Activated CD4-positive, alpha-beta T cell treated with anti-CD3 and anti-CD28 coated beads for 4 hours (primary cell): ENCODE measurements around the gene CDHR1.
"Not testable (repeated sequence)": the region's sequence is repeated elsewhere in the genome, so short reads cannot be mapped to it uniquely, and the experiment has no call there.

Experiments
- DNase-seq, 2 donors: peaks; one replicate each; pipeline ENCODE4 v3.0.0-alpha.2; 2020

Gene CDHR1

DNA sequence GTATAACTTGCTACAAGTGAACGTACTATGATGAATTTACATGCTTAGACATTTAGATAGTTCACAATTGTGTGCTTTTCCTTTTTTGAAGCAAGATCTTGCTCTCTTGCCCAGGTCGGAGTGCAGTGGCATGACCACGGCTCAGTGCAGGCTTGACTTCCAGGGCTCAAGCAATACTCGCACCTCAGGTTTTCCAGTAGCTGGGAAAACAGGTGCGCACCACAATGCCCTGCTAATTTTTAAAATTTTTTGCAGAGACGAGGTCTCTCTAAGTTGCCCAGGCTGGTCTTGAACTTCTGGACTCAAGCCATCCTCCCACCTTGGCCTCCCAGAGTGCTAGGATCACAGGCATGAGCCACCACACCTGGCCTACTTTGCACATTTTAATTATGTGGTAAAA, 18.9 kb upstream of the CDHR1 start:
- DNase-seq, result no peak

DNA sequence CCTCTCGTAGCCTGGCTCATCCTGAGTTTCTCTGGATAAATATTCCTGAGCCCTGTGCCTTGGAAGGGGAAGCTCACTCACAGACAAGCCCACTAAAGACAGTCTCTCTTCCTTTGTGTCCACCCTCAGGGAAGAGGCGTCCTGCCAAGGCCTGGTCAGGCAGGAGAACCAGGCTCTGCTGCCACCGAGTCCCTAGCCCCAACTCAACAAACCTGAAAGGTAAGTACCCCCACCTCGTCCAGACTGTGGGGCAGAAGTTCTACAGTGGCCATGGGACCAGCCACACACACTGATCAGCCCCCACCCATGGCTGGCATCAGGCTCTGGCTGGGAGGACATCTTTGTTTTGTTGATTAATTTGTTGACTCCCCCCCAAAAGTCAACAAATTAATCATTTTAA, 18.0 kb upstream of the CDHR1 start:
- no peak for DNase-seq

DNA sequence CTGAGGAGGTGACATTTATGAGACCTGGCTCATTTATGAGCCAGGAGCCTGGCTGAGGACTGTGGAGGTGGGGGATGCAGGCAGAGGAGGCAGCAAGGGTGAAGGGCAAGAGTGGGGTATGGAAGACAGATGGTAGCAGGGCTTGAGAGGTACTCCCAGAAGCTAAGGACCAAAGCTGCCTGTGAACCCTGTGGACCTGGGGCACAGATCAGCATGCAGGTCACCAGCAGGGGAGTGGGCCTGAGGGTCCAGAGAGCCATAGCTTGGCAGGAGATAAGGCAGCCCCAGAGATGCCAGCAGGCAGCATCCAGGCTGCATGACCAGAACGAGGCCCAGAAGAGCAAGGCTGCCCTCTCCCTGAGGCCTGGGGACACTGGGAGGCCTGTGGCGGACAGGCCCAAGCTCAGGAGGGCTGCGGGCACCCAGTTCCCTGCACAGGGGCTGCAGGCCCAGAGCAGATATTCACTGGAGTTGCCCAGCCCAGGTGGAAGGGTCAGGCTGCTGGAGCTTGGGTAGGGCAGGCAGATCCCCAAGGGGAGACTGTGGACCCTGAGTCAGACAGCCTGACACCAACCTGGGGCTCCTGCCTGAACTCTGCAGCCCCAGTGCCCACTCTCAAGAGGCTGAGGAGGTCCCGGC, 17.4 kb upstream of the CDHR1 start:
- DNase-seq, result no peak

DNA sequence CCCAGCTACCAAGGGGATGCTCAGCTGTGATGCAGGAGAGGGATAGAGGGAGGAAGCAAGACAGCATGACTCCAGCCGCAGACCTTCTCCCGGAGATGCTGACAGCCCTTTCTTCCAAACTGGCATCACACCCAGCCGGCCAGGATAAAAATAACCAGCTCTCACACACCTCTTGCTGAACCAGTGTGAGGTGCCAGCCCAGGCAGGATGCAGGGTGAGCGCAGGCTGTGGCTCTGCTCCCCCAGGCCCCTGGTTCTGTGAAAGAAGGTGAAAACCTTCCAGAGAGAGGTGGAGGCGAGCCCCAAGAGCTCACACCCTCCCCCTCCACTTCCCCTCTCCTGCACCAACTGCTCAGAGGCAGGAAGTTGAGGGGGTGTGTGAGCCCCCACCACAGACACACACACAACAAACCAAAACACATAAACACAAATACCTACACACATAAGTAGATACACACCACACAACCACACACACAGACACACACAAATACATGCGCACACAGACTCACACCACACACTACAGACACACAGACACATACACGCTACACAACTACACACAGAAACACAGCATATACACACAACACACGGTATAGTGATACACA, 16.7 kb upstream of the CDHR1 start:
- DNase-seq, result no peak

DNA sequence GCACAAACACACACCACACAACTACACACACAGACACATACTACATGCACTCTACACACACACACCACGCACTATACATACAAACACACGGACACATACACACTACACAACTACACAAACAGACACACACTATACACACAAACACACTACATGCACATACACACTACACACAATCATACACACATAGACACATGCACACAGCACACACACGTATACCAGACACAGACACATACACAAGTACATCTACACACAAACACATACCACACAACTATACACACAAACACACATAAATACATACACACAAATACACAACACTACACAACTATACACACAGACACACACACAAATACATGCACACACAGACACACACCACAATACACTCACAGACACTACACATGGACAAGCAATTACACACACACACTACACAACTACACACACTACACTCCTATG, 16.2 kb upstream of the CDHR1 start:
- DNase-seq, result no peak

DNA sequence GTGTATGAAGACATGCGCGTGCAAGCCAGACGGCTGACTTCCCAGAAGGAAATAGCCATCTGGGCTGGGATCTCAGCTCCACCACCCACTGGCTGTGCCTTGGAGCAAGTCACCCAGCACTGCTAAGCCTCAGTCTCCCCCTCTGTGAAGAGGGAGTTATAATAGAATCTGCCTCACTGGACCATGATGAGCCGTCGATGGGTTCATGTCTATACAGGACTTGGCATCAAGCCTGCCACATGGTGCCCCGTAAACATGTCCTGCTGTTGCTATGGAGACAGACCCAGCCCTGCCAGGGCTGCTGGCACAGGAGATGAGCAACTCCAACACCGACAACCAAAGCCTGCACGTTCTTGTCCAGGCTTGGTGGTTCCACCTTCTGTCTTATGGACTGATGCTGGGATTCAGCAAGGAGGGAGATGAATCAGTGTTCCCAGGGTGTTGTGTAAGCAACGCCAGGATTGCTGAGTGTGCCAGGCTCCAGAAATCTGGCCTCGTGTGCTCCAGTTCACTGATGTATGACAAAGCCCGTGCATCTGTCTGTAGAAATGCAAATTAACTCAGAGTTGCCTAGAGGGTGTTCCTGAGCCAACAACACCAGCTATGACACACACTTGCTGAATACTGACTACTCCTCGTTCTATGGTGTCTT, 15.2 kb upstream of the CDHR1 start:
- DNase-seq, result no peak

DNA sequence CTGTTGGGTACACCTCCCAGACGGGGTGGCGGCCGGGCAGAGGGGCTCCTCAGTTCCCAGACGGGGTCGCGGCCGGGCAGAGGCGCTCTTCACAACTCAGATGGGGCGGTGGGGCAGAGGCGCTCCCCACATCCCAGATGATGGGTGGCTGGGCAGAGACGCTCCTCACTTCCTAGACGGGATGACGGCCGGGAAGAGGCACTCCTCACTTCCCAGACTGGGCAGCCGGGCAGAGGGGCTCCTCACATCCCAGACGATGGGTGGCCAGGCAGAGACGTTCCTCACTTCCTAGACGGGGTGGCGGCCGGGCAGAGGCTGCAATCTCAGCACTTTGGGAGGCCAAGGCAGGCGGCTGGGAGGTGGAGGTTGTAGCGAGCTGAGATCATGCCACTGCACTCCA, 14.0 kb upstream of the CDHR1 start:
- DNase-seq, result not testable (repeated sequence)

DNA sequence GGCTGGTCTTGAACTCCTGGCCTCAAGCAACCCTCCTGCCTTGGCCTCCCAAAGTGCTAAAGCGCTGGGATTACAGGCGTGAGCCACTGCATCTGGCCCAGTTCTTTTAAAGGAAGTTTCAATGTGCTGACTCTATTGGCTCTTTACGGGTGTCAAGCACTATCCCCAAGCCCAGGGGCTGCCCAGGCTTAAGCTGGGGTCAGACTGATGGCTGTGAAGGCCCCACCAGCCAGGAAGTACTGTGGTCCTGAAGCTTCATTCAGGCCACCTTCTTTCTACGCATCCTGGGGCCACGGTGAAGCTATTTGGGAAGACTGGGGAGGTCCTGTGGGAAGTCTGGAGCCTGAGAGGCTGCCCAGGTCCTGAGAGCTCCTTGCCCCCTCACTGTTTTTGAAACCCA, 12.7 kb upstream of the CDHR1 start:
- no peak for DNase-seq

DNA sequence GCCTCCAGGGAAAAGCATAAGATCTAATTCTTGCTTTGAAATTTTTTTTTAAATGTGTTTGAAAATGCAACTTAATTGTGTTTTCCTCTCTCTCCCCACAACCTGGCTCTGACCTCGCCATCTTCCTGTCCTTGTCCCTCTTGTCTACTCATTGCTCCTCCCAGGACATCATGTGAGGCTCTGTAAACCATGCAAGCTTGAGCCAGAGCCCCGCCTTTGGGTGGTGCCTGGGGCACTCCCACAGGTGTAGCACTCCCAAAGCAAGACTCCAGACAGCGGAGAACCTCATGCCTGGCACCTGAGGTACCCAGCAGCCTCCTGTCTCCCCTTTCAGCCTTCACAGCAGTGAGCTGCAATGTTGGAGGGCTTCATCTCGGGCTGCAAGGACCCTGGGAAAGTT, 9.8 kb upstream of the CDHR1 start:
- DNase-seq, result no peak

DNA sequence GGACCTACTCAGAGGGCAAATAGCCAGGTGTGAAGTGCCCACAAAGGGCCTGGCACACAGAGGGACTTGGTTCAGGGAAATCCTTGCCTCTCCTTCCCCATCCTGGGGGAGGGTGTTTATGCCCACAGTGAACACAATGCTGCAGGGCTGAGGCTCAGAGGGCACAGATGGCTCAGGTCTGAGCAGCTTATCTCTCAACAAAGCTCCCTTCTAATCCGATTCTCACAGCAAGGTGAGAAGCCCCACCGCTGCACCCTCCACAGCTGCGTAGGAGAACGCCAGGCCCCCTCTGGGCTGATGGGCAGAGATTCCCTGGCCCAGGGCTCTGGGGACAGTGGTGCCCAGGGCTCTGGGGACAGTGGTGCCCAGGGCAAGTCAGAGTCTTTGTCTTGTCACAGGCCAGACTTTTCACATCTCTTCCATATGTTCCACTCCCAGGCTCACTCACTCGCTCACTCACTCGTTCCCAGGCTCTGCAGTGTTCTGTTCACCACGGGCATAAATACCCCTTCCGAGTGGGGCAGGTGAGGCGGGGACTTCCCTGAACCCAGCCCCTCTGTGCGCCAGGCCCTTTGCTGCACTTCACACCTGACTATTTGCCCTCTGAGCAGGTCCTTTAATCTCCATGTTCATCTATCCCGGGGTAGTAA, 8.7 kb upstream of the CDHR1 start:
- DNase-seq, result no peak

DNA sequence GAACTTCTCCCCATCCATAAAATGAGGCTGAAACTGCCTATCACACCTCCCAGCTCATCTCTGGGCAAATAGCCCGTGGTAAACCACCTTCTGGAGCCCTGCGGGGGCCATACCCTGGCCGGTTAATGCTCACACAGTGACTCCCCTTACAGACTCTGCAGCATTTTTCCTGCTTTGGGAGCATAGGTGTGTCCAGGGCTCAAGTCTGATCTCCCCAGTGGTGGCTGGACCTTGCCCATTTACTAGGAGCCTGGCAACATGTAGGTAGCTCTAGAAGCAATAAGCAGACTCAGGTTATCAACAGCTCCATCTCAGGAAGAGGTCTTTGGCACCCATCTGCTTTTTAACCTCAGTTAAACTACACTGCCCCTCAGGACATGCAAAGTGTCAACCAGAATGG, 5.5 kb upstream of the CDHR1 start:
- no peak for DNase-seq

DNA sequence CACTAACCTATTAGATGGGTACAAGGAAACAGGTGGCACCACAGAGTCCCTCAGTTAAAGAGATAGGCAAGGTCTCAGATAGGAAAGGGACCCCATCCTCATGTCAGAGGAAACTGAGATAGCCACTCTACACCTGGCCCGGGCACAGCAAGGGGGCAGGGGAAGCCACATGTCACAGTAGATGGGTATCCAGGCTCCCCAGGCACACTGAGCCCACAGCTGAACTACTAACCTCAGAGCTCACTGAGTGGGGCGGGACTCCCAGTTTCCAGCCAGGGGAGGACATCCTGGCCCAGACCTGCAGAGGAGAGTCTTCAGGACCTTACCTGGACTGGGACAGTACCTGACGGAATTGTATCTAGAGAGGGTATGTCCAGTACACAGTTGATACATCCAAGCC, 3.7 kb upstream of the CDHR1 start:
- DNase-seq, result no peak

DNA sequence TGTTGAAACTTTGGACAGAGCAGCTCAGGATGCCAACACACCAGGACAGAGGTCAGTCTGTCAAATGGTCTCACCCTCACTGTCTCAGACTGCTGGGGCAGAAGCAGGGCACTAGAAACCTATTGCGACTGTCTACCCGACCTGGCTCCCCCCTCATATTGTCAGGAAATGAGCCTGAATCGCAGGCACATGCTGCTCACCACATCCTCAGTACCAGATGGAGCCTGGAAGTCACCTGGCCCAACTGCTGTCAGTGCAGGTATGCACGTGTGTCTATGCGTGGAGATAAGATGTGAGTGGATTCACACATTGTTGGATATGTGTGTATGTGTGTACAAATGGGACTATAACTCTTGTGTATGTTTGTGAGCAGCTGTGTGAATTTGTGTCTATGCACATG, 3.2 kb upstream of the CDHR1 start:
- DNase-seq, result no peak

DNA sequence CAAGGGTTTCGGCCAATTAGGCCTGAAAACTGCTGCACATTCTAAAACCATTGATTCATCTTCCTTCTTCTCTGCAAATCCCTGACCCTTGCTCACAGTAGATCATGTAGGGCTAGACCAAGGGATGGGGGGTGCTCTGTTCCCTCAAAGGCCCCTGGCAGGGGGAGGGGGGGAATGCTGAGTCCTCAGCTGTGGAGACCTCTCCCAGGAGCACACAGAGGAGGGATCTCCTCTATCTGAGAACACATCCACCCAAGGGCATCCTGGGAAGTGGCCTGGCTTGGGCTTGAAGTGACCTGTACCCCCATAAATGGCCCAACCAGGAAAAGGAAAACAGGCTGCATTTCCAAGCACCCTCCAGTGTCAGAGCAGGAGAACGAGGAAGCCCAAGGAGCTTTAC, 1.0 kb upstream of the CDHR1 start:
- no peak for DNase-seq

DNA sequence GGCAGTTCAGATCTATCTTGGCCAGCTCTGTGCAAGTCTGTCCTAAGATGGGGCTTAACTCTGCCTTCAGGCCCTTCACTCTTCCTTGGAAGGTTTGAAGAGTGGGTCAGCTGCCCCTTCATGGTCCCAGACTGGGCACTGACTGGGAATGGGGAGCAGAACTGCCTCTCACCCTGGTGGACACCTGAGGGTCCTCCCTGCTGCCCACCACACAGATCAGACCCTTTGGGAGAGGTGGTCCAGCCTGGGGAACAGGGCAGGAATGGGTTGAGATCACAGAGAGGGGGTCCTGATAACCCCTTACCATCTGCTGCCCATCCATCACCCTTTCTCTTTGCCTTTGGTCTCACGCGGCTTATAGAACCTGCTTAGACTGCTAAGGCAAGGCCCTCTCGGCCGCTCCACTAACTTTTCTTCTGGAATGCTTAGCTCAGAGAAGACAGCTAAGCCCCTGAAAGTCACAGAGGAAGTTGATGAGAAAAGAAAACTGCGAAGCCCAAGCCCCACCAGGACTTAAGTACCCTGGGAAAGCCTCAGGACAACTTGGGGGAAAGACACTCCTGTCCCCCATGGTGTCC, 402 bp upstream of the CDHR1 start:
- DNase-seq, result no peak

DNA sequence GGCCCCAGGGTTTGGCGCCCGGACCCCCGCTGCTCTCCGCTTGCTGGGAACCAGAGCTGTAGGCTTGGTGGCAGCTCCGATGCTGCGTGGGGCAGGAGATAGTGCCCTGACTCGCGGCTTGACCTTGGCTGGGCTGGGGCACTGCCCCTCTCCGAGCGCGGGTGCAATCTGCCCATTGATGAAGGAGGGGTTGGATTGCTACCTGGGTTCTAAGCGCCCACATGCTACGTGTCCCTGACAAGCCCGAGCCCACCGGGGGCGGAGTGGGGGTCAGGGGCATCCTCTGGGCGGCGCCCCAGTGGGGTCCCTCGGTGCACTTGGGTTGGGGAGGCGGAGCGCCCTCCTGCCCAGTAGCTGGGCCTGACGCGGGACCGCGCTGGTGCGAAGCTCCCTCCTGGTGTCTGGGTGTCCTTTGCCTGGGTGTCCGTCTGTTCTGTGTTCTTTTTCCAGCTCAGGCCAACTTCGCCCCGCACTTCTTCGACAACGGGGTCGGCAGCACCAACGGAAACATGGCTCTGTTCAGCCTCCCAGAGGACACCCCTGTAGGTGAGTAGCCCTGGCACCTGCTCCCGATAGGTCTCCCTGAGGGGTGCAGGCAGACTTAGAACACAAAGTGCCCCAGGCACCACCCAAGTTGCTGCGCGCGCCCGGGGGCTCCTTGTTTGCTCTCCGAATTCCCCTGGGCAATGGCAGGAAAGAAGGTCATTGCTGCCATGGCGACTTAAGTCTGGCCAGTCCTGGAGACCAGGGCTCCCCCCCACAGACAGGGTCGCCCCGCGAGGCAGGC, 900 bp downstream of the CDHR1 start:
- DNase-seq, result no peak

DNA sequence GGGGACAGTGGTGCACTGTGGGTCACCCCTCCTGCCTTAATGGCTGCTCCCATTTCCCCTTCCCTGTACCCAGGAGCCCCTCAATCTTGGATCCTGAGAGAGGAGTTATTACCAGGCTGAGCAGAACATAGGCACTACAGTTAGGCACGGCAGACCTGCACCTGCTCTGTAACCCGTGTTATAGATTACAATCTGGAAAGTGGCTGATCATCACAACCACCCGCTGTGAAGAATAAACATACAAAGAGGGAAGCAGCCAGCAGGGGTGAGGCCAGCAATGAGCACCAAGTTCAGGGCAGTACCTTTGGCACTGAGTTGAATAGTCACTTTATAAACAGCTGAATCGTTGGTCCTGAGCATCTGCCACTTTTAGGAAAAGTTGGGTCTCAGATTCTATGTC, 1.7 kb downstream of the CDHR1 start:
- no peak for DNase-seq

DNA sequence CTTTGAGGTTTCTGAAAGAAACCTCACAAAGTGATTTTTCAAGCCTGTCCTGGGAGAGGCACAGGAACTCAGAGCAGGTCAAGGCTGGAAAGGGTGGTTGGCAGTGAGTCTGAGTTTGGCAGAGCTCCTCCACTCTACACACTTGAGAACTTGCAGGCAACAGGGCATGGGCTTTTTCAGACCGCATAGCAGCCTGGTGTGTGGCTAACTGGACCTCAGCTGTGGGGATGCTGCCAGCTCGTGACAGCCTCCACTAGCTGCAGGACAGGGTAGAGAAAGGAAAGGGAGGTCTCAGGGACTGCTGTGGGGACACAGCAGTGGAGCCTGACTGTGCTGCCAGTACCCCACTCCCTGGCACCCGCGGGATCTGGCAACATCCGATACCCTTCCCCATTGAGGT, 2.6 kb downstream of the CDHR1 start:
- no peak for DNase-seq

DNA sequence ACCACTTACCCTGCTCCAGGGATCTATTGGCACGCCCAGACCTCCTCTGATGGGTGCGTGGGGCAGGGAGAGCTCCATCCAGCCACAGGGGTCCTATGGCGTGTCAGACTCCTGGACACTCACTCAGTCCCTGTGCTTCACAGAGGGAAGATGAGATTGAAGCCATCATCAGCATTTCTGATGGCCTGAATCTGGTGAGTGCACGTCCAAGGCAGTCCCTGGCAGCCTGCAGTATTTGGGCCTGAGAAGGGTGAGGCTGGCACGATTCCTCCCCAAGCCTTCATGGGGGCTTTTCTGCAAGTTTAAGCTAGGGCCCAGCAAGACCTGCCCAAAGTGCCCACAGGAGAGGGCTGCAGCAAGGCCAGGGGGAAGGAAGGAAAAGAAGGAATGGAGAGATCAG, 3.3 kb downstream of the CDHR1 start:
- no peak for DNase-seq

DNA sequence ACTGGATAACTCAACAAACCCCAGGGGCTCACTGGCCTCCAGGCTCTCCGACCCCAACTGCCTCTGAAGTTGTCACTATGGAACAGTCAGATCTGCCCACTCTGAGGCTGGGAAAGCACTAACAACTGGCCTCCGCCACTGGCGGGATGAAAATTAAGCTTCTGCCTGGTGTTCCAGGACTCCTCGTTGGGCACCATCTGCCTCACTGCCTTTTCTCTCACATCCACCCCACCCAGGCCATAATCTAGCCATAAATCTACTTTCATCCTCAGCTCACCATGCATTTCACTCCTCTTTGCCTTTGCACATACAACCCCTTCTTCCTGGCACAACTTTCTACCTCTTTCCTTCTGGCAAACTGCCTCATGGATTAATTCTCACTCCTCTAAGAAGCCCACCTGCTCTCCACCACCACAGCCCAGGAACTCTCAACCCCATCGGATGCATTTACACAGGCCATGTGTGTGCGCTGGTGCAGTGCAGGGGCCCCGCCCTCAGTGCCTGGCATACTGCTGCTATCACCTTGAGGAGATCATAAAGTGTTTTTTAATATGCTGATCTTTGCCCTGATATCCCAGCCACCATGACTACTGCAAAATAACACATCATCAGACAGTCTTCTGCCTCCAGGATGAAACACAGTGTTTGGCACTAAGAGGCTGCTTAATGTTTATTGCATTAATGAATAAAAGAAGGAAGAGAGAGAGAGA, 4.0 kb downstream of the CDHR1 start:
- DNase-seq, result no peak

DNA sequence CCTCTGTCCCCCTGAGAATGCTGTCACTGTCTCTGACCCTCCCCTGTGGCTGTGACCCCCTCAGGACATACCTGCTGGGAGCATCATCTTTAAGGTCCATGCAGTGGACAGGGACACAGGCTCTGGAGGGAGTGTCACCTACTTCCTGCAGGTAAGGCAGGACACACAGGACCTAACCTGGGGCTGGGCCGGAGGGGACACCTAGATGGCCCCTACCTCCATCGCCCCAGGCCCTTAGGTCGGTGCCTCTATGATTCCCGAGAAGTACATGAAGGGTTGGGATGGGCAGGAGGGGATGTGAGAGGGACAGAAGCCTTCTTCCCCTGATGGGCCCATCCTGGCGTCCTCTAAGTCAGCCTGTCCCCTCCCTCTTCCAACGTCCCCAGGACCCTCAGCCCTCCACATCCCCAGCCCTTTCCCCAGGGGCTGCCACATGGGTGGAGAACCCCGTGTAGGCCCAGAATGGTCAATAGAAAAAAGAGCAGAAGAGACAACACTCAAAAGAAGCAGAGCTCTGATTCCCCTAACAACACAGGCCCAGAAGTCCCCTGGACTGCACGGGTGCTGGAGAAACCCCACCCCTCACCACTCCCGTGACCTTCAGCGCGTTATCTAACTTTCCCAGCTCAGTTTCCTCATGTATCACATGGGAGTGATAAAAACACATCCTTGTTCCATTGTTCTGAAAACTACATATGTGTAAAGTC, 6.4 kb downstream of the CDHR1 start:
- no peak for DNase-seq

DNA sequence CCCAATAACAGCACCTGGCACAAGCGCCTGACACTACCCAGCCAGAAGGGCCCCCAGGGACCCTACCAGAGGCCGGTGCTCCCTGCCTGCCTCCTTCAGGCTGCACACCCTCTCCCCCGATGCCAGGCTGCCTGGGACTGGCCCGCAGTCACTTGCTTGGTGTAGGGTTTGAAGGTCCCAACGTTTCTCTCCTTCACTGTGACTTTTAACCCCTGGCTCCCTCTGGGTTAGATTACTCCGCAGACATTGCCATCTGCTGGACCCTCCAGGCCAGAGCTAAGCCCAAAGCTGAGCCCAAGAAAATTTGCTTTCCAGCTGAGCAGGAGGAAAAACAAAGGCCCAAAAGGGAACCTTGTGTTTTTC, 6.9 kb downstream of the CDHR1 start:
- no peak for DNase-seq
